IPS-18c (cell line): ENCODE results near the gene BTBD9.

Experiments
- H3K4me3 ChIP-seq: 2 replicates; pipeline ENCODE4 v1.7.0; 2013; ENCODE audit warnings: low read depth, mild to moderate bottlenecking, low read length, moderate library complexity; ENCODE audit not compliant: insufficient read depth
- H3K9me3 ChIP-seq: one replicate; pipeline ENCODE4 v1.6.1; 2013; ENCODE audit warnings: mild to moderate bottlenecking, low read length, moderate library complexity; ENCODE audit not compliant: control insufficient read depth, insufficient read depth

Gene BTBD9

DNA sequence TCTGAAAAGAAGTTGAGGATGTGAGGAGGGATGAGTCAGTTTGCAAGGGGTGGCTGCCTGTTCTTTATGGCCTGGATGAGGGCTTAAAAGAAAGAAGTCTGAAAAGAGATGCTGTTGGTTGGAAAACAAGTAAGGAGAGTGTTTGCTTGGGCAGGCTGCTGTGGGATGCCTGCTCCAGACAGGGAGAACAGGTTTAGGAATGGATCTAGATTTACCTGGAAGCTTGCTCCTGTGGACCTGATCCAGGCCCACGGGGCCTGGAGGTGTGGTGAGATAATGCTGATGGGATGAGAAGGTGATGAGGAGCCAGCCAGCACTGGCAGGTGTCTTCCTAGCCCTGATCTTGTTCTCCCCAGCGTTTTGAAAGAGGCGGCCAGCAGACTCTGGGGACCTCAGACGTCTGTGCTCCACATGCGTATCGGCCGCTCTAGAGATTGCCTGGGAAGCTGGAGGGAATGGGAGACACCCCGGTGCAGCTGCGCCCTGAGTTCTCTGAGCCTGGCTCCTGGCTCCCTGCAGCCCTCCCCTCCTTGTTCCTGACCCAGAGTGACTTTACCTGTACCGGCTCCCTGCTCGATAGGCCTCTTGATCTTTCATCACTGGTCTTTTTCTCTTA lies 488.9 kb downstream of the BTBD9 start:
- H3K4me3 ChIP-seq: no peak overlapping the region
- H3K9me3 ChIP-seq: no peaks in the 10 kb centered on the region

DNA sequence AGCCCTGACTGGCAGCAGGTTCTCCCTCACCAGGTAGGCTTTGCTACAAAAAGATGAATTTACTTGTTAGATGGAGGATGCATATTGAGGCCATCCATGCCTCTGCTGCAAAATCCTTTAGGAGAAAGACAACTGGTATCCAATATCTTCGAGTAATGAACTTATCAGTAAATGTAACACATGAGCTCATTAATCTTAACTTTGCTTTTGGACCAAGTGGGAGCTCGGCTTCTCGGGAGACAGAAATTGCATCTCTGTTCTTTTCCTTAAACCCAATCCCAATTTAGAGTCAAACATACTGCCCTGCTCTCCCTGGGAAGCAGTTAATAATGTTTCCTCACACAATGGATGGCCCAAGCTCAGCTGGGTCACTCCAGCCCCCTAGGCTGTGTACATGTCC lies 489.7 kb downstream of the BTBD9 start:
- H3K4me3 ChIP-seq: no peak overlapping the region

DNA sequence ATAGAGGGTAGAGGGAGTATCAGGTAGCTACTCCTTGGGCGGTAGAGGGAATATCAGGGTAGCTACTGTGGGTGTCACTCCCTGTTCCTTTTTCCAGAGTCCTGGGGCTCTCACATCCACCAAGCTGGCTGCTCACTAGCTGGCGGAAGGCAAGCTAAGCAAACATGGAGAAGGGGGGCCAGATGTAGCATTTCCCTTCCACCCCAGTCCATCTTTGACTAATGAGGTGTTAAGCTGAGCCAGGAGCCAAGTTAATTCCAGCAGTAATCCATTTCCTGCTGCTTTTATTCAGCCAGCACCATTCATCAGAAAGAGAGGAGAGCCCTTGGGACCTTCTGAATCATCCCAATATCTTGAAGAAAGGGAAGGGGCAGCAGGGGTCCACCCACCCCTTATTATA lies 490.2 kb downstream of the BTBD9 start:
- Histone ChIP-seq H3K9me3 (no peaks in the 10 kb centered on the region), H3K4me3 (no peak overlapping the region)

More for the DNA sequence above, 489.7 kb downstream of the BTBD9 start:
- H3K9me3 ChIP-seq: no peaks in the 10 kb centered on the region

DNA sequence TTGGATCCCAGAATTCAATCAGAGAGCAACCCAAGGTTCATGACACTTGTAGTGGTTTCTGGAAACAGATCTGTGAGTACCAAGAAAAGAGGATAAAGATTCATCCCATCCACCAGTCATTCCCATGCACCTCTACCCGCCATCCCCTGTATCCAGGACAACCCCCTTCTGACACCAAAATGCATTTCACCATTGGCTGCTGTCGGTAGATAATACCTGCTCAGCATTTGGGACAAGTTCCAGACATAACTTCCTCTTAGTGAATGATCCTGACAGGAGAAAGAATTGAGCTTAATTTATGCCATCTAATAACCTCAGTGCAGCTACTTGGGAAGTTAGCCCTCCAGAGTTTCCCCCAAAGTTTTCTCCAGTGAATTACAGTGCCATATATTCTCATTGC lies 491.1 kb downstream of the BTBD9 start:
- Histone ChIP-seq H3K9me3 (no peaks in the 10 kb centered on the region), H3K4me3 (no peak overlapping the region)

DNA sequence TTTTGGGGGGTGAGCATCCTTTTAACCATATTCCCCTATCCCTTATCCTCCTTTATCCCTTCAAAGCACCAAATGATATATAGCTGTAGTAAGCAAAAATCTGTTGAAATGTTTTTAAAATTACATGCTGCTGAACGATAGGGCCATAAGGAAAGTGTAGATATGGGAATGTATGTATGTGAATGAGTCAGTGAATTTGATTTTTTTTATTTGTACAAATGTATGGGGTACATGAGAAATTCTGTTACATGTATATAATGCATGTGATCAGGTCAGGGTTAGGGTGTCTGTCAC lies 493.0 kb downstream of the BTBD9 start:
- H3K4me3 ChIP-seq: no peak overlapping the region
- no peaks in the 10 kb centered on the region for H3K9me3 ChIP-seq

DNA sequence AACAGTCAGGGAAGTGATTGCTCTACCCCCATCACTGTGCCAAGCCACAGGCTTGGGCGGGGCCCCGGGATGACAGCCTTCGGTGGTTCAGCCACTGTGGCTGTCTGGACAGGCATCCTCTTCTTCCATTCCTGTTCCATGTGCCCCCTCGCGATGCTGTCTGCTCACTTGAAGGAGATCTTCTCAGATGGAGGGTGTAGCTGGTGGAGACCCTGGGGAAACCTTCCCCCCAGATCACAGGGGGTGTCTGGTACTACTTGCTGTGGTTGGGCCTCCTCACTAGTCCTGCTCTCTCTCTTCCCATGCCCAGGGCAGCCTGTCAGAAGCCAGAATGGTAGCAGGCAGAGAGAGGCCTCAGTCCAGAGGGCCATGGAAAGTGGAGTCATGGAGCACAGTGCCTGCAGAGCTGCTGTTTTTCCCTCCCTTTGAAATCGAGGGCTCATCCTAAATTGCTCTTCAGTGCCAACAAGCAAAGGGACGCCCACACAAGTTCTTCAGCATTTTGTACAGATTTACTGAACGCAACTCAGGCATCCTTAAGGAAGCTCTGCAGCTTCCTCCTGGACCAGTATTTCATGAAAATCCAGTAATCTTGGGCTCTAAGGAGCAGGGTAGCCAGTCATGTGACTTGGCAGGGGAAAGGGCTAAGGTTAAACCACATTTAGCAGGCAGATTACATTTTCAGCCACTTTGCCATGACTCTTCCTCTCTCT lies 493.6 kb downstream of the BTBD9 start:
- no peaks in the 10 kb centered on the region for H3K9me3 ChIP-seq

DNA sequence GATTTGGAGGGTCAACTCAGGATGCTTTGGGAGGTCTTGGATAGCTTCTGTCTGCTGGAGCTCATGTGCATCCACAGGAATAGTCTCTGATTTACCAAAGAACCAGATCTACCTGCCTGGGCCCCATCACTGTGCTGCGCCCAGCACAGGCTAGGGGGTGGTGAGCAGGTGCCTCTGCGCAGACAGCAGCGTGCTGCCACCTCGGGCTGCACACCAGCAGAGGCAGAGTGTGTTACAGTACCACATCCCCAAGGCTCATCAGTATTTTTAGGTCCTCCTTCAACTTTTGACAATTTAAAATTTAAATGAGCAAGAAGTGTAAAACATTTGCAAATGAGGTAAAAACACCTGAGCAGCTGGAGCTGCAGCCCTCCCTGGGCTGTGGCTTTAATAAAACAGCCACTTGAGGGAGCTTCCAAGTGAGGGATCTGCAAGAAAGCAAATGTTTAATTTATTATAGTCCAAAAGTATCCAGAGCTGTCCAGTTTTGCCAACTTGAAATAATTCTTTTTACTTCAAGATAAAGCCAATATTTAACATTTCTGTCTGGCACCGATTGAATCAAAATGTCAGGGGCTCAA lies 495.3 kb downstream of the BTBD9 start:
- Histone ChIP-seq H3K9me3 (no peaks in the 10 kb centered on the region), H3K4me3 (no peak overlapping the region)

More for the DNA sequence above, 493.6 kb downstream of the BTBD9 start:
- H3K4me3 ChIP-seq: no peak overlapping the region

DNA sequence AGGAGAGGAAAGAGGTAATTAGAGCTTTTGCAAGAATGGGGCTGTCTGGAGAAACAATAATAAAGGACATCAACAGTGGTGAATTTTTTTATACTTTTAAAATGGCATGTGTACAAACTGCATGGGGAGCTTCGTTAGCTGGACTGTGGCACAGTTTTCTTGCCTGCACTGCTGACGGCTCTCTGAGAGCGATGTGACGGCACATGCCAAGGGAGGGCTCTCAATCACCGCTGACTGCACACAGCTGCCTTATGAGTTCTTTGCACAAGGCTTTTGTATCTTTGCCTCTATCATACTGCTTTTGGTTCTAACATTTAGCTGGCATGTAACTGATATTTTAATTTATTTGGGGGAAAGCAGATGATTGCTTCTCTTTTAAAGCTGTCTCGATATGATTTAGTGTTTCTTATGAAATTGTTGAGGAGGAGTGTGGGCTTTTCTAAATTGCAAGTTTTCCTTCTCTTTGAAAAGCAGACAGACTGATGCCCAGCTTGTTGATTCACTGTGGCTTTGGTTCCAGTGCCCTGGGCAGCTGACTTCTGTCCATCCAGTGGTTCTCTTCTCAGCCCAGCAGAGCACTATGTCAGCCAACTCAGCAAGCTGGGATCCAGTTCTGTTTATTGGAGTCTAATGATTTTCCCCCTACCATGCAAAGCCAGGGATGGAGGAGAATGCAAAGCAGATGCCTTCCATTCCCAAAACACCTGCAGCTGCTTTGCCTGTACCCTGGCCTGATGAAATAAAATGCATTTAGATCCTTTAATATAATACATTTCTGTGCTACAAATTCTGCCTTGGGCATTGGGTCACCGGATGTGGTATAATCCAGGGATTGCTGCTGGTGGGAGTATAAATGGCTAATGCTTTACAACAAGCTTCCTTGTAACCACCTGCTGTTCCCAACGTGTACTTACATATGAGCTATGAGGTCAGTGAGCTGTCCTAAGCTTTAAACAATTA lies 496.3 kb downstream of the BTBD9 start:
- no peak overlapping the region for H3K4me3 ChIP-seq
- H3K9me3 ChIP-seq: no peaks in the 10 kb centered on the region

DNA sequence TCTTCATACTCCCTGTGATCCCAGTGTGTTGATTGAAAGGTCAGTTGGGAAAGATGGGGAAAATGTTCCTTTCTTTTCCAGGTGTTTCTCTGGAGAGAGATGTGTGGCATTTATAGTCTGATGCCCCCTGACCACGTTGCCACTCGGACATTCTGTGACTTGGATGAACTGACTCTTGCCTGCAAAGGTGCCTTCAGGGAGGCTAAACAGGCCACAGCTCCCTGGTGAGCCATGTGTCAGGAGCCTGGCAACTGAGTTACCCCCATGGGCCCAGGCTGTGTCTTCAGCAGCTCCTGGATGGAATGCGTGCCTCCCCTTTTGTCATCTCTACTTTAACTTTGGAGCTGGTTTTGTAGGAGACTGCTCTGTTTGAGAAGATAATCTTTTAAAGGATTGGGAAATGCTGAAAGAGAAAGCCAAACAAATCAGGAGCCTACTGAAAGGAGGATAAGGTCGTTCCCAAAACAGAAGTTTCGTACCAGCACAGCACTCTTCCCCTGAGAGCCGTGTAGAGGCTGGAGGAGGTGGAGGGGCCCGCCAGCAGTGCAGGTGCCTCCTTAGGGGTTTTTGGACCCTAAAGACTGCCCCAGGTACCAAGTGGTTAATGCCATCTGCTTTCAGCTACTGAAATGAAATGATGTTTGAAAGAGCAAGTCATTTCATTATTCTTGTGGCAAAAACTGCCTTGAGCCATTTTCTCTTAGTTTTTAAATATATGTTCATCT lies 497.4 kb downstream of the BTBD9 start:
- H3K9me3 ChIP-seq: no peaks in the 10 kb centered on the region
- no peak overlapping the region for H3K4me3 ChIP-seq

DNA sequence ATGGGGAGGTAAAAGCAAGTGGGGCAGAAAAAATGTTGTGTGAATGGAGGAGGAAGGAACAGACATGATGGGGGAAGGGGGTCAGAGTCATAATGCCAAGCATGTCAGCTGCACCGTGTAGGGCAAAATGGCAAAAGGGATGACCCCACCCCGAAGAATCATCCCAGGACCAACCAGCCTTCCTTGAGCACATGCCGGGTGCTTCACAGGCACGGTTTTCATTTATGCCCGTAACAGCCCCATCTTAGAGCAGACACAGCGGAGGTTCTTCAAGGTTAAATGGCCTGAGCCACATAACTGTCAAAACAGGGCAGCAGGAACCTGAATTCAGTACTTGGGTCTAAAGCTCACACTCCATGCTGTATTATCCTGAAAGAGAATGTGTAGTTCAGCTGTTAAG lies 498.0 kb downstream of the BTBD9 start:
- Histone ChIP-seq H3K9me3 (no peaks in the 10 kb centered on the region), H3K4me3 (no peak overlapping the region)

DNA sequence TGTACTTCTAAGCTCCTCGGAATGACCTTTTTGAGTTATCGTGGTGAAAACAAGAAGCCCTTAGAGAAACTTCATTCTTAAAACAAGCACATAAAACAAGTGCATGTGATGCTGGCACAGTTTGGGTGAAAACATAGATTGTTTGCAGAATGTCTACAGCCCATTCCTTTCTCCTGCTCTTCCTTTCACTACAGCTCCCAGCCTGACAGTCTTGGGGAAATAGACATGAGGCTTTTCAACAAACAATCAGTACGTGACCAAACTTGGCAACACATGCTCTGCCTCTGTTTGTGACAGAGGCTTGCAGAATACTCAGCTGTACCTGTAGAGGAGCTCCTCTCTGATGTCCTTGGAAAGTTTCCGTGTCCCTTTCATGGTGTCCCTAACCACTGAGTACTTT lies 498.6 kb downstream of the BTBD9 start:
- H3K4me3 ChIP-seq: no peak overlapping the region
- no peaks in the 10 kb centered on the region for H3K9me3 ChIP-seq

DNA sequence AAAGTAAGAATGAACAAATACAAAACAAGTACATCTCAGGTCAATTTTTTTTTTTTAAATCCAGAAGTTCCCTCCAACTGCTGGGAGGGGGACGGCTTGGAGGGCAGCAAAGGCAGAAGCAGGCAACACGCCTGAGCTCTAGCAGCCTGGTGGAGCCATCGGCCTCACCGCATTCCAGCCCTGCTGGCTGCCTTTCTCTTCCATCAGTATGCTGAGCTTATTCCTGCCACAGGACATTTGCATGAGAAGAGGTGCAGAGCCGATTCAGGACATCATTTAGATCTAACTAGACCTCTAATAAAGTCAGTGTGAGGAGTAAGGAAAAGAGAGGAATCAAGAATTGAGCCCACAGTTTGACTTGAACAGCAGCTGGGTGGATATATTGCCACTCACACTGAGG lies 501.4 kb downstream of the BTBD9 start:
- no peak overlapping the region for H3K4me3 ChIP-seq
- H3K9me3 ChIP-seq: no peaks in the 10 kb centered on the region

DNA sequence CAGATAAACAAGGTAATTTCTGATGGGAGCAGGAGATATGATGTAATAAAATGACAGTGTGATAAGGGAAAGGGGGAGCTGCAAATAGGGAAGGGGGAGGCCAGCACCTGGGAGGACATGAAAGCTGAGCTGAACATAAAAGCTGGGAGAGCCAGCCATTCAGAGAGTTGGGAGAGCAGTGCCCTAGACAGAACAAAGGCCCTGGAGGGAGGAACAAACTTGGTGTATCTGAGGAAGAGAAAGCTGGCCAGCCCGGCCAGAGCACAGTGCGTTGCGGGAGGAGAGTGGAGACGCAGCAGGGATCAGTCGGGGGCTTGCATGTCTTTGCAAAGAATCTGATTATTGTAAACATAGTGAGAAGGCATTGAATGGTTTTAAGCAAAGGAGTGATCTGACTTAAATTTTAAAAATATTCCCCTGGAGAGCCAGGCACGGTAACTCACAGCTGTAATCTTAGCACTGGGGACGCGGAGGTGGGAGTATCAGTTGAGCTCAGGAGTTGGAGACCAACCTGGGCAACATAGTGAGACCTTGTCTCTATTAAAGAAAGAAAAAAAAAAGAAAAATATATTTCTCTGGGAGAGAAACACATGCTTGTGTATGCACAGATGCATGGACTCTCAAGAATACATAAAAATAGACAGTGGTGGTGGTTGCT lies 502.0 kb downstream of the BTBD9 start:
- Histone ChIP-seq H3K9me3 (no peaks in the 10 kb centered on the region), H3K4me3 (no peak overlapping the region)

DNA sequence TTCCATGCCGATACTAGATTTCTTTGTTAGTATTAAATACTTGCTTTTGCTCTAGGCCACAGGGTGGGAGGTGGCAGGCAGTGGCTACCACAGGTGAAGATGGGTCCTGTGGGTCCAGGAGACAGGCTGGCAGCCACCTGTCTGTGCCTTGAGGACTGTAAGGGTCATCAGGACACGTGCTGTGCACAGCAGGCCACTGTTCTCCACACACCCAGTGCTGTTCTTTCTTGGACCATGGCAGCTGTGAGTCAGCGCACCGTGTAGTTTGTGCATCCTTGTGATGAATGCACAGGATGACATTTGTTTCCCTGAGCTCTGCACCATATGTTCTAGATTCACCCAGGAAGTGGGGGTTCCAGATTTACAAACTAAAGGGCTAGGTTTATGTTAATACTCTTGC lies 503.2 kb downstream of the BTBD9 start:
- Histone ChIP-seq H3K9me3 (no peaks in the 10 kb centered on the region), H3K4me3 (no peak overlapping the region)

DNA sequence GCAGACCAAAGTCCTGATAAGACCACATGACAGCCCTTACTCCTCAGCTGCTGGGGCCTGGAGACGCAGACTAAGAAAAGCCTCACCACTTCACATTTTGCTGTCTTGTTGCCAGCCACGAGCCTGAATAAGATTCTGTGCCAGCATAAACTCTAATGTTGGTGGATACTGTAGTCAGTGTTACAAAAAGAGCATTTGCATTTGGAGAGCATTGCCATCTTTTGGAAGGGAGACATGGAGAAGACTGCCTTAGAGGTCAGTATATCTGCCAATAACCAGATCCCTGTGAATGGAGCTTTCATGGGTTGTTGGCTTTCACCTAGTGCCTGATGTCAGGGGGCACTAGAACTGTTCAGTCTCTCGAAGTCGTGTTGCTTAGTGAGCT lies 505.0 kb downstream of the BTBD9 start:
- Histone ChIP-seq H3K9me3 (no peaks in the 10 kb centered on the region), H3K4me3 (no peak overlapping the region)

DNA sequence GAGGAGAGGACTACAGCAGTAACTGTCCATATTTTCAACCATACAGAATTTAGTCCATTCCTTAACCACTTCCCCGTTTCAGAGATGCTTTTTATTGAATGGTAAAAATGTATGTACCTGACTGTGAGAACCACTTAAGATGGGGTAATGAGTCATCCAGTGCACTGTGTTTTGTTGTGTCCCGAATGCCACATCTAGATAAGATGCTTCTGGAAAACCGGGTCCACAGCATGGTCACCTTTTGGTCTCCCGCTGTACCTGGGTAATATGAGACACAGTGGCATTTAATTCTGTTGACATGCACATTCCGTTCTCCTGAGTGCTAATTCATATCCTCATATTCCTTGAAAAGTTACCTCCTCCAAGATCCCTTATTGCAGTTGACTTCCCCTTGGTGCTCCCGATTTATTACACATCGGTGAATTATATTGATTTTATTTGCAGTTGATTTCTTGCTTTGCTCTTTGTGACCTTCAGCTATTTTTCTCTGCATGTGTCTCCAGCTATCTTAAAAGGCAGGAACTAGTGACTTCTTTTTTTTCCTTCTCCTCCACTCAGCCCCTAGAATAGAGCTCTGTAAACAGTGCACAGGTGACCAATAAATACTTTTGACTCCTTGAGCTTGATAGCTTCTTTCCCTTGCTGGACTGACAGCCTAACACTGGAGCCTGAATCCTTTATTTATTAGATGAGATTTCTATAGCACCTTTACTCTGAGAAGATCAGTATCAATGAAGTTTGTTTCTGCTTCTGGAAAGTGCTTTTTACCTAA lies 505.6 kb downstream of the BTBD9 start:
- H3K9me3 ChIP-seq: no peaks in the 10 kb centered on the region
- H3K4me3 ChIP-seq: no peak overlapping the region
